Aortic smooth muscle cell (primary cell): Measurements from ENCODE around the gene CEP97. TPM values are rescaled to one million over a fixed set of nuclear protein-coding genes. Genes with fewer than 3 reads are reported as not detected.

ENCODE experiments used
- total RNA-seq: library from RNA; depleted of rRNA; stranded (reverse); fragments of >200 nt; gene quantifications from 2 replicates; pipeline ENCODE4 v1.2.3, GENCODE V29; 2014

CEP97 gene
- 14.9 and 16.2 TPM in 2 replicates for total RNA-seq

GRCh38 chr3:101724329-101725193 is at the start of gene CEP97:
Gene CEP97, plus strand, starts transcription at chr3:101724614. Its CDS starts 63 bp downstream, at chr3:101724677.

GRCh38 chr3:101676765-101677435 is 47.5 kb upstream of the CEP97 start, which contains the start of gene ZBTB11:
Gene ZBTB11, minus strand, starts transcription at chr3:101677132. Its CDS starts 218 bp downstream, at chr3:101676914.

GRCh38 chr3:101779047-101779821 is 54.8 kb downstream of the CEP97 start, which contains the start of gene NXPE3:
Gene NXPE3, plus strand, starts transcription at chr3:101779211. Its CDS starts 6,386 bp downstream, at chr3:101785597.

Other genes starting within 250 kb of the CEP97 start
- gene SENP7, start 211.4 kb upstream of the CEP97 start, total RNA-seq = 13.5 and 19.6 TPM in 2 replicates
- gene TRMT10C, start 162.7 kb upstream of the CEP97 start, total RNA-seq = 19.3 and 22.5 TPM in 2 replicates
- 76.8 and 83.4 TPM in 2 replicates for gene PCNP, start 150.4 kb upstream of the CEP97 start, total RNA-seq
- gene ZBTB11, start 47.5 kb upstream of the CEP97 start, total RNA-seq = 19.7 and 20.9 TPM in 2 replicates
- 1,805 and 2,083 TPM in 2 replicates for gene RPL24, start 37.9 kb upstream of the CEP97 start, total RNA-seq
- 18.7 and 23.0 TPM in 2 replicates for gene NXPE3, start 54.6 kb downstream of the CEP97 start, total RNA-seq
- 28.7 and 56.8 TPM in 2 replicates for gene NFKBIZ, start 124.9 kb downstream of the CEP97 start, total RNA-seq